ENCODE data around the gene CD24. TPM values are rescaled to one million over a fixed set of nuclear protein-coding genes. Genes with fewer than 3 reads are reported as not detected.

Gene CD24
- total RNA-seq, 1 experiment from 2014 or later, result 57.4 TPM

- in situ Hi-C loops (cut with HindIII; ENCODE audit: low pct_unique_long_range_greater_than_20kb, low sequenced_read_pairs) (no loop called here), intact Hi-C loops (cut with micrococcal nuclease; ENCODE audit: unreplicated experiment) (no loop called here)
- no peaks in the 10 kb centered on the region for H3K4me1 ChIP-seq (ENCODE audit: control insufficient read depth, insufficient read depth, low read length)
- POLR2A ChIA-PET, result no interaction called here
- CTCF ChIA-PET, result no interaction called here
- DNase-seq (ENCODE audit: low read depth, low spot score) (no peak), ATAC-seq (no peak)
- no TSS peak for BruUV-seq (replicated peaks)
- TF ChIP-seq CTCF (IDR thresholded peaks at IDR 0.05), result no peak
- H3K36me3 ChIP-seq (ENCODE audit: control insufficient read depth, insufficient read depth, low read length), result no peaks in the 10 kb centered on the region
- no peaks in the 10 kb centered on the region for H3K9me3 ChIP-seq (ENCODE audit: control insufficient read depth, insufficient read depth, low read depth, low read length)
- no peak overlapping the region for H3K4me3 ChIP-seq (ENCODE audit: low read depth in 2 of 2, low read length in 2 of 2)
- H3K27ac ChIP-seq (ENCODE audit: low read length), result no peak overlapping the region
- no peaks in the 10 kb centered on the region for H3K27me3 ChIP-seq (ENCODE audit: control insufficient read depth, insufficient read depth, low read length)
These were observed 35.3 kb downstream of the CD24 start for GRCh38 chr6:106939208-106939607.

GRCh38 chr6:106927531-106928398, 46.8 kb downstream of the CD24 start:
- intact Hi-C loops (cut with micrococcal nuclease; ENCODE audit: unreplicated experiment) (no loop called here), in situ Hi-C loops (cut with HindIII; ENCODE audit: low pct_unique_long_range_greater_than_20kb, low sequenced_read_pairs) (no loop called here)
- H3K27me3 ChIP-seq (ENCODE audit: control insufficient read depth, insufficient read depth, low read length), result peaks cover 6% of the 10 kb centered on the region; the same call in 1 of the 2 replicates
- no TSS peak for BruUV-seq (replicated peaks)
- H3K36me3 ChIP-seq (ENCODE audit: control insufficient read depth, insufficient read depth, low read length), result no peaks in the 10 kb centered on the region
- POLR2A ChIA-PET, result no interaction called here
- no peaks in the 10 kb centered on the region for H3K9me3 ChIP-seq (ENCODE audit: control insufficient read depth, insufficient read depth, low read depth, low read length)
- no peak overlapping the region for H3K27ac ChIP-seq (ENCODE audit: low read length)
- ATAC-seq (no peak), DNase-seq (ENCODE audit: low read depth, low spot score) (no peak)
- no peak for TF ChIP-seq TCF7L2 (IDR thresholded peaks at IDR 0.05; ENCODE audit: low read depth, low read length)
- TF ChIP-seq SIN3A (IDR thresholded peaks at IDR 0.05; ENCODE audit: borderline replicate concordance, insufficient read depth, low read depth, low read length), result no peak
- TF ChIP-seq CTCF (IDR thresholded peaks at IDR 0.05), result no peak
- TF ChIP-seq POLR2AphosphoS5 (IDR thresholded peaks at IDR 0.05; ENCODE audit: low read depth, low read length), result no peak
- TF ChIP-seq REST (IDR thresholded peaks at IDR 0.05; ENCODE audit: insufficient read depth in 1 of 2, low read depth in 2 of 2, low read length in 1 of 2), result peak; percentile 96 to 98
- no peaks in the 10 kb centered on the region for H3K4me1 ChIP-seq (ENCODE audit: control insufficient read depth, insufficient read depth, low read length)
- H3K4me3 ChIP-seq (ENCODE audit: low read depth in 2 of 2, low read length in 2 of 2), result no peak overlapping the region
- CTCF ChIA-PET, result no interaction called here

Measured in Panc1 (cell line).